C4-2B (cell line): Measurements from ENCODE around the gene VCL.

Experiments used
- CTCF ChIP-seq: fragments of 450-650 bp; conservative IDR thresholded peaks from 2 replicates; pipeline ENCODE4 v1.5.1; 2017; ENCODE audit warnings: mild to moderate bottlenecking
- ZFX ChIP-seq: fragments of 450-650 bp; IDR thresholded peaks from 2 replicates; pipeline ENCODE4 v1.6.1; 2017

DNA sequence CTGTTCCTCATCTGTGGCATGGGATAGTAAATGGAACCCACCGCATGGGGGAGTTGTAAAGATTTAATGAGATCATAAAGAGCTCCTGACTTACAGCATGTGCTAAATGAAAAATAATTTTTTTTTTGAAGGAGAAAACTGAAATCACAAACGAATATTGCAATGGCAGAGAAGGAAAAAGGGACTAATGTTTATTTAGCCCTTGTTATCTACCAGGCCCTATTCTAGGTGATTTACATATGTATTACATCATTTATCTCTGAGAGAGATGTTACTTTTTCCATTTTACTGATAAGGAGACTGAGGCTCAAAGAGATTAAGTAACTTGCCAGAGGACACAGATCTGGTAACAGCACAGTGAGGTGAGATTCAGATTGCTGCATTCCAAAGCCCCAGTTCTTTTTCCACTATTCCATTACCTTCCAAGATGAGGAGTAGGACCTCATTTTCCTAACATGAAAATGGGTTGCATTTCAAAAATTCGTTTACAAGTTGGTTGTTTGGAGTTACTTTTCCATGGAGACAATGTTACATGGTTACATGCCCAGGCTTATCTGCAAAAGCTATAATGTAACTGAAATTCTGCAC, 28.6 kb downstream of the VCL start:
- TF ChIP-seq CTCF (0 out of 2 replicates have a peak, but pooled peaks have one; percentile 1), ZFX (no peak)
